GM19351 (cell line): Measurements from ENCODE around the gene GLDN.
A peak's percentile ranks its signal among the peaks of the same experiment; 100 is the strongest.

Experiments
- ATAC-seq: cut with Tn5 transposase; IDR thresholded peaks from one replicate; pipeline ENCODE4 v1.9.1; 2021; ENCODE audit warnings: mild to moderate bottlenecking, moderate library complexity; ENCODE audit not compliant: unreplicated experiment

GLDN gene

GRCh38 chr15:51322621-51323296 lies 18.7 kb upstream of the GLDN start:
- no peak for ATAC-seq

- ATAC-seq: no peak
These were observed 17.7 kb upstream of the GLDN start for GRCh38 chr15:51323749-51324148.

- ATAC-seq: no peak
These were observed 16.3 kb upstream of the GLDN start for GRCh38 chr15:51325167-51325566.

GRCh38 chr15:51327081-51327480 lies 14.4 kb upstream of the GLDN start:
- ATAC-seq: no peak

GRCh38 chr15:51328926-51329325 lies 12.5 kb upstream of the GLDN start:
- ATAC-seq: no peak

- ATAC-seq: no peak
These were observed 10.3 kb upstream of the GLDN start for GRCh38 chr15:51331141-51331540.

- ATAC-seq: no peak
These were observed 9.0 kb upstream of the GLDN start for GRCh38 chr15:51332206-51333147.

GRCh38 chr15:51333571-51333970 lies 7.9 kb upstream of the GLDN start:
- ATAC-seq: no peak

- no peak for ATAC-seq
These were observed 7.4 kb upstream of the GLDN start for GRCh38 chr15:51334011-51334451.

- no peak for ATAC-seq
These were observed 6.4 kb upstream of the GLDN start for GRCh38 chr15:51335087-51335486.

- ATAC-seq: peak; percentile 83
These were observed 5.7 kb upstream of the GLDN start for GRCh38 chr15:51335538-51336410.

GRCh38 chr15:51338496-51338895 lies 3.0 kb upstream of the GLDN start, which contains the start of gene CYP19A1:
Gene CYP19A1, minus strand, starts transcription at chr15:51338596. Its CDS starts 95,684 bp downstream, at chr15:51242912.
- no peak for ATAC-seq

GRCh38 chr15:51342227-51342999 lies 958 bp downstream of the GLDN start:
- no peak for ATAC-seq

- ATAC-seq: no peak
These were observed 2.0 kb downstream of the GLDN start for GRCh38 chr15:51343466-51343865.

GRCh38 chr15:51346136-51346535 lies 4.7 kb downstream of the GLDN start:
- ATAC-seq: no peak

- peak; percentile 99 for ATAC-seq
These were observed 7.2 kb downstream of the GLDN start for GRCh38 chr15:51348688-51349087.

GRCh38 chr15:51349156-51349844 lies 7.8 kb downstream of the GLDN start:
- no peak for ATAC-seq

- ATAC-seq: no peak
These were observed 9.3 kb downstream of the GLDN start for GRCh38 chr15:51350723-51351122.

- no peak for ATAC-seq
These were observed 12.5 kb downstream of the GLDN start for GRCh38 chr15:51353976-51354375.

GRCh38 chr15:51355096-51355495 lies 13.6 kb downstream of the GLDN start:
- ATAC-seq: no peak
